Measurements from ENCODE around the gene PSD. TPM values are rescaled to one million over a fixed set of nuclear protein-coding genes. Genes with fewer than 3 reads are reported as not detected.

PSD gene
- total RNA-seq, 2 experiments from 2014 or later, result 2.2 to 10.2 TPM

DNA sequence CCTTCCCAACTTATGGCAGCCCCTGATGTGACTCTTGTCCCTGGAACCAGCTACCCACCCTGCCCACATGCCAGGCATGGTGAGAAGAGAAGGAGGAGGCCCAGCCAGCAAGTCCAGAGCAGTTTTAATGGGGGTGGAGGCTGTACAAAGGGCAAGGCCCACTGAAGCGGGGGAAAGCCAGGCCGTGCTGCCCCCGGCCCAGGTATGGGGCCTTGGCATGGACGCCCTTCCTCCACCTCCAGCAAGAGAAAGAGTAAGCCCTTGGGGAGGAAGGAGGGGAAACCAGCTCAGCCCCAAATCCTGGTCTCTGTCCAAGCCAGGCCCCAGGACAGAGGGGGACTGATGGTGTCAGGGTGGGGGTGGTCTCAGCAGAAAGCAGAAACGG is 16.1 kb downstream of the PSD start:
- intact Hi-C loops (cut with micrococcal nuclease; ENCODE audit: unreplicated experiment), result no loop called here
- Histone ChIP-seq H3K9me2 (ENCODE audit: insufficient read depth, low read length) (no peaks in the 10 kb centered on the region), H3K27ac (ENCODE audit: low read depth, low read length, poor library complexity, severe bottlenecking) (no peak overlapping the region), H3K4me3 (ENCODE audit: low read depth, low read length, poor library complexity, severe bottlenecking) (no peak overlapping the region), H3K4me2 (ENCODE audit: low read length) (no peak overlapping the region), H3K79me2 (ENCODE audit: insufficient read depth, low read depth, low read length) (no peaks in the 10 kb centered on the region), H3K36me3 (ENCODE audit: insufficient read depth, low read length) (peaks cover 39% of the 10 kb centered on the region), H2AFZ (ENCODE audit: low read length) (no peak overlapping the region), H4K20me1 (ENCODE audit: insufficient read depth, low read length) (no peaks in the 10 kb centered on the region), H3K4me1 (ENCODE audit: insufficient read depth, low read length, poor library complexity, severe bottlenecking) (peaks cover 12% of the 10 kb centered on the region), H3K9me3 (ENCODE audit: low read length) (no peaks in the 10 kb centered on the region)
- no TSS peak for BruUV-seq (replicated peaks)
- ChIA-PET POLR2A (no interaction called here), CTCF (ENCODE audit: unreplicated experiment) (no interaction called here)
- no peak for DNase-seq (ENCODE audit: low spot score)
- TF ChIP-seq, protein P1, sequence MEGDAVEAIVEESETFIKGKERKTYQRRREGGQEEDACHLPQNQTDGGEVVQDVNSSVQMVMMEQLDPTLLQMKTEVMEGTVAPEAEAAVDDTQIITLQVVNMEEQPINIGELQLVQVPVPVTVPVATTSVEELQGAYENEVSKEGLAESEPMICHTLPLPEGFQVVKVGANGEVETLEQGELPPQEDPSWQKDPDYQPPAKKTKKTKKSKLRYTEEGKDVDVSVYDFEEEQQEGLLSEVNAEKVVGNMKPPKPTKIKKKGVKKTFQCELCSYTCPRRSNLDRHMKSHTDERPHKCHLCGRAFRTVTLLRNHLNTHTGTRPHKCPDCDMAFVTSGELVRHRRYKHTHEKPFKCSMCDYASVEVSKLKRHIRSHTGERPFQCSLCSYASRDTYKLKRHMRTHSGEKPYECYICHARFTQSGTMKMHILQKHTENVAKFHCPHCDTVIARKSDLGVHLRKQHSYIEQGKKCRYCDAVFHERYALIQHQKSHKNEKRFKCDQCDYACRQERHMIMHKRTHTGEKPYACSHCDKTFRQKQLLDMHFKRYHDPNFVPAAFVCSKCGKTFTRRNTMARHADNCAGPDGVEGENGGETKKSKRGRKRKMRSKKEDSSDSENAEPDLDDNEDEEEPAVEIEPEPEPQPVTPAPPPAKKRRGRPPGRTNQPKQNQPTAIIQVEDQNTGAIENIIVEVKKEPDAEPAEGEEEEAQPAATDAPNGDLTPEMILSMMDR (conservative IDR thresholded peaks at IDR 0.05; ENCODE audit: low read length), result no peak
- TF ChIP-seq EZH2phosphoT487 (IDR thresholded peaks at IDR 0.05; ENCODE audit: borderline replicate concordance, low read depth, low read length), result no peak

DNA sequence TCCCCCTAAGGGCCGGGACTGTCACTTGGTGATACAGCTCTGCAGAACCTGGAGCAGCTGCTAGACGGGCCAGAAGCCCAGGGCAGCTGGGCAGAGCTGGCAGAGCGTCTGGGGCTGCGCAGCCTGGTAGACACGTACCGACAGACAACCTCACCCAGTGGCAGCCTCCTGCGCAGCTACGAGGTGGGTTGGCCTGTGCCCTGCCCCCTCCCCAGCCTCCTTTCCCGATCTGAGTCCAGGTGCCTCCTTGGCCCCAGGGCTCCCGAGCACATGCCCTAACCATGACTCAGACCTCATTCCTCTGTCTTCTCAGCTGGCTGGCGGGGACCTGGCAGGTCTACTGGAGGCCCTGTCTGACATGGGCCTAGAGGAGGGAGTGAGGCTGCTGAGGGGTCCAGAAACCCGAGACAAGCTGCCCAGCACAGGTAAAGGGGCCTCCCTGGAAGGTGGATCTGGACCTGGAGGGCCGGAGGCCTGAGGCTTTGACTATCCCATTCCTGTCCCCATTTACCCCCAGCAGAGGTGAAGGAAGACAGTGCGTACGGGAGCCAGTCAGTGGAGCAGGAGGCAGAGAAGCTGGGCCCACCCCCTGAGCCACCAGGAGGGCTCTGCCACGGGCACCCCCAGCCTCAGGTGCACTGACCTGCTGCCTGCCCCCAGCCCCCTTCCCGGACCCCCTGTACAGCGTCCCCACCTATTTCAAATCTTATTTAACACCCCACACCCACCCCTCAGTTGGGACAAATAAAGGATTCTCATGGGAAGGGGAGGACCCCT is 16.7 kb downstream of the PSD start:
- H3K36me3 ChIP-seq (ENCODE audit: insufficient read depth, low read length), result peaks cover 41% of the 10 kb centered on the region
- no TSS peak for BruUV-seq (replicated peaks)
- ChIA-PET CTCF (ENCODE audit: unreplicated experiment) (no interaction called here), POLR2A (no interaction called here)
- no peak overlapping the region for H3K4me3 ChIP-seq (ENCODE audit: low read depth, low read length, poor library complexity, severe bottlenecking)
- peaks cover 12% of the 10 kb centered on the region for H3K4me1 ChIP-seq (ENCODE audit: insufficient read depth, low read length, poor library complexity, severe bottlenecking)
- TF ChIP-seq, protein P1 (conservative IDR thresholded peaks at IDR 0.05; ENCODE audit: low read length), result no peak
- no peak for TF ChIP-seq EZH2phosphoT487 (IDR thresholded peaks at IDR 0.05; ENCODE audit: borderline replicate concordance, low read depth, low read length)
- no peak overlapping the region for H2AFZ ChIP-seq (ENCODE audit: low read length)
- H3K4me2 ChIP-seq (ENCODE audit: low read length), result no peak overlapping the region
- H3K9me2 ChIP-seq (ENCODE audit: insufficient read depth, low read length), result no peaks in the 10 kb centered on the region
- no peak overlapping the region for H3K27ac ChIP-seq (ENCODE audit: low read depth, low read length, poor library complexity, severe bottlenecking)
- DNase-seq (ENCODE audit: low spot score), result no peak
- no peaks in the 10 kb centered on the region for H3K79me2 ChIP-seq (ENCODE audit: insufficient read depth, low read depth, low read length)
- H3K9me3 ChIP-seq (ENCODE audit: low read length), result no peaks in the 10 kb centered on the region
- intact Hi-C loops (cut with micrococcal nuclease; ENCODE audit: unreplicated experiment), result no loop called here
- H4K20me1 ChIP-seq (ENCODE audit: insufficient read depth, low read length), result no peaks in the 10 kb centered on the region

DNA sequence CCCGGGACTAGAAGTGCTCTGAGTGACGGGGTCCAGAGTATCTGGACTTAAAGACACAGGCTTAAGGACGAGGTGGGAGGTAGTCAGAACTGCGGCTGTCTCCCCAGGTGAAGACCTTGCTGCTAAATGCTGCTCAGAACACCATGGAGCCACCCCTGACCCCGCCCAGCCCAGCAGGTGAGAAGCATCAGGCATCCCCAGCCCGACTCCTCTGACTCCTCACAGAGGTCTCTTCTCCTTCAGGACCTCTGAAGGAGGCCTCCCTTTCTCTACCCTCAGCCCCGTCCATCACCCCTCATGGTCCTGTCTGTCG is 17.3 kb downstream of the PSD start:
- CTCF ChIA-PET (ENCODE audit: unreplicated experiment), result no interaction called here
- POLR2A ChIA-PET, result no interaction called here
- Histone ChIP-seq H3K79me2 (ENCODE audit: insufficient read depth, low read depth, low read length) (peaks cover 3% of the 10 kb centered on the region; the same call in 1 of the 2 replicates), H3K36me3 (ENCODE audit: insufficient read depth, low read length) (peaks cover 43% of the 10 kb centered on the region), H3K9me2 (ENCODE audit: insufficient read depth, low read length) (no peaks in the 10 kb centered on the region), H3K4me1 (ENCODE audit: insufficient read depth, low read length, poor library complexity, severe bottlenecking) (peaks cover 18% of the 10 kb centered on the region), H3K4me3 (ENCODE audit: low read depth, low read length, poor library complexity, severe bottlenecking) (no peak overlapping the region), H3K27ac (ENCODE audit: low read depth, low read length, poor library complexity, severe bottlenecking) (no peak overlapping the region), H2AFZ (ENCODE audit: low read length) (no peak overlapping the region), H3K4me2 (ENCODE audit: low read length) (no peak overlapping the region), H4K20me1 (ENCODE audit: insufficient read depth, low read length) (no peaks in the 10 kb centered on the region), H3K9me3 (ENCODE audit: low read length) (no peaks in the 10 kb centered on the region)
- DNase-seq (ENCODE audit: low spot score), result no peak
- intact Hi-C loops (cut with micrococcal nuclease; ENCODE audit: unreplicated experiment), result no loop called here
- no TSS peak for BruUV-seq (replicated peaks)
- no peak for TF ChIP-seq EZH2phosphoT487 (IDR thresholded peaks at IDR 0.05; ENCODE audit: borderline replicate concordance, low read depth, low read length)
- TF ChIP-seq, protein P1 (conservative IDR thresholded peaks at IDR 0.05; ENCODE audit: low read length), result no peak

Data from OCI-LY7 (cell line).